GM12878 (cell line): Measurements from ENCODE around the gene LRP1B. TPM values are rescaled to one million over a fixed set of nuclear protein-coding genes. Genes with fewer than 3 reads are reported as not detected.
"Not testable (repeated sequence)": the region's sequence is repeated elsewhere in the genome, so short reads cannot be mapped to it uniquely, and the experiment has no call there.

ENCODE experiments used
- ATAC-seq: fragments of 200-7000 bp; cut with Tn5 transposase; 3 replicates; pipeline ENCODE4 v1.9.1; 2020; ENCODE audit warnings: mild to moderate bottlenecking, moderate library complexity
- BruUV-seq: library from RNA; stranded (reverse); fragments of 400-500 nt; replicated peaks from 2 replicates; lab custom pipeline; 2021; lab: Mats Ljungman, UMichigan
- CTCF ChIA-PET: fragments of 300-600 bp; sonication (Branson Sonifier 250); formaldehyde crosslinking; extraction: SDS; loops from one replicate; lab custom pipeline; 2021; ENCODE audit warnings: inconsistent platforms; lab: Yijun Ruan, JAX
- POLR2A ChIA-PET: fragments of 350-600 bp; formaldehyde crosslinking; extraction: SDS; loops from one replicate; lab custom pipeline; 2021; ENCODE audit warnings: inconsistent platforms; lab: Charles Lee
- RAD21 ChIA-PET: fragments of 300-600 bp; sonication (Branson Sonifier 250); formaldehyde crosslinking; loops from one replicate; lab custom pipeline; 2023; ENCODE audit warnings: antibody characterized with exemption; ENCODE audit not compliant: unreplicated experiment; lab: Charles Lee
- SMC1A ChIA-PET: fragments of 300-600 bp; sonication (Branson Sonifier 250); formaldehyde crosslinking; loops from one replicate; lab custom pipeline; 2023; ENCODE audit not compliant: unreplicated experiment, uncharacterized antibody; lab: Charles Lee
- DNase-seq: peaks from one replicate; pipeline ENCODE4 v3.0.0-alpha.2; 2011; ENCODE audit warnings: low read depth, low spot score
- FAIRE-seq: peaks from 3 replicates; lab custom pipeline; 2011; peaks lifted over from hg19 to GRCh38; lab: Jason Lieb, UNC
- H2AFZ ChIP-seq: 2 replicates; pipeline ENCODE4 v1.6.0; 2011; ENCODE audit warnings: low read depth, low read length, control low read depth; ENCODE audit not compliant: control insufficient read depth
- H3K27ac ChIP-seq: 2 replicates; pipeline ENCODE4 v1.5.1; 2011; ENCODE audit warnings: control low read depth; ENCODE audit not compliant: control insufficient read depth, insufficient read depth
- H3K27me3 ChIP-seq, 2 experiments: replicated peaks in 1 of 2; 2 replicates each; pipeline versions ENCODE4 v1.6.0 to v1.6.1; 2011; ENCODE audit warnings: low read length in 1 of 2; ENCODE audit not compliant: control insufficient read depth in 2 of 2, insufficient read depth in 2 of 2
- H3K36me3 ChIP-seq, 2 experiments: 2 replicates each; pipeline ENCODE4 v1.5.1; 2011; ENCODE audit warnings: low read length in 1 of 2; ENCODE audit not compliant: control insufficient read depth in 2 of 2, insufficient read depth in 2 of 2
- H3K4me1 ChIP-seq: 2 replicates; pipeline ENCODE4 v1.6.1; 2011; ENCODE audit warnings: mild to moderate bottlenecking, low read length, moderate library complexity, mixed read lengths; ENCODE audit not compliant: control insufficient read depth, insufficient read depth
- H3K4me2 ChIP-seq: 2 replicates; pipeline ENCODE4 v1.6.0; 2011; ENCODE audit warnings: control low read depth; ENCODE audit not compliant: control insufficient read depth, insufficient read depth
- H3K4me3 ChIP-seq: fragments of 200-600 bp; sonication (generic); 2 replicates; pipeline ENCODE4 v1.5.1; 2016
- H3K79me2 ChIP-seq: 2 replicates; pipeline ENCODE4 v1.6.0; 2011; ENCODE audit warnings: low read length; ENCODE audit not compliant: control insufficient read depth, insufficient read depth
- H3K9ac ChIP-seq: 2 replicates; pipeline ENCODE4 v1.8.0; 2011; ENCODE audit warnings: low read length, control low read depth, mixed read lengths; ENCODE audit not compliant: control insufficient read depth, insufficient read depth
- H3K9me3 ChIP-seq: replicated peaks from 3 replicates; pipeline ENCODE4 v1.5.1; 2011; ENCODE audit warnings: mild to moderate bottlenecking, low read length; ENCODE audit not compliant: control insufficient read depth, insufficient read depth
- H4K20me1 ChIP-seq: 2 replicates; pipeline ENCODE4 v1.6.0; 2011; ENCODE audit not compliant: control insufficient read depth, insufficient read depth
- ASH2L ChIP-seq: fragments of 300-600, 200-600 bp; sonication (generic); IDR thresholded peaks from 2 replicates; pipeline ENCODE4 v1.6.1; 2017; ENCODE audit warnings: low read depth, mild to moderate bottlenecking, borderline replicate concordance
- EED ChIP-seq: sonication (generic); IDR thresholded peaks from 2 replicates; pipeline ENCODE4 v1.6.1; 2016; ENCODE audit warnings: antibody characterized with exemption, low read depth
- HCFC1 ChIP-seq: fragments of 150-350 bp; IDR thresholded peaks from 2 replicates; pipeline ENCODE4 v1.6.1; 2014; ENCODE audit warnings: low read length
- MYC ChIP-seq: IDR thresholded peaks from 2 replicates; pipeline ENCODE4 v1.6.1; 2011; ENCODE audit warnings: mild to moderate bottlenecking, low read length, moderate library complexity, inconsistent platforms; ENCODE audit not compliant: insufficient read depth, insufficient replicate concordance, insufficient read length, severe bottlenecking
- PAX5 ChIP-seq: IDR thresholded peaks from 2 replicates; pipeline ENCODE4 v1.6.1; 2011; ENCODE audit warnings: low read depth, low read length, borderline replicate concordance
- SMC3 ChIP-seq: IDR thresholded peaks from 2 replicates; pipeline ENCODE4 v1.6.1; 2011; ENCODE audit warnings: low read length, improper control_type of control experiment, borderline replicate concordance
- ZNF274 ChIP-seq: IDR thresholded peaks from one replicate; pipeline ENCODE4 v1.8.0; 2011; ENCODE audit not compliant: insufficient read length, insufficient read depth
- WGBS: methylation state at CpG from one replicate; pipeline ENCODE4 v1.1.6; 2016; ENCODE audit warnings: low lambda C conversion rate; ENCODE audit not compliant: insufficient replicate concordance, insufficient coverage; ENCODE audit errors: missing lambda C conversion rate; 5-methylcytosine and 5-hydroxymethylcytosine counted together
- in situ Hi-C: fragments of 300-500 bp; cut with MboI; formaldehyde crosslinking; loops from 9 replicates; pipeline ENCODE4 v1.14.3; 2018; ENCODE audit warnings: mixed read lengths
- intact Hi-C: fragments of 100-400 bp; cut with micrococcal nuclease; formaldehyde crosslinking; loops from one replicate; pipeline ENCODE4 v1.14.2; 2022; ENCODE audit not compliant: unreplicated experiment
- polyA plus RNA-seq, 11 experiments: library from polyadenylated mRNA; depleted of rRNA in 4 of 11; unstranded in 6 of 11; stranded (reverse) in 5 of 11; fragments of >200 nt; fragmentation: Nextera tagmentation in 4 of 11; fragmentation: Illumina TruSeq in 1 of 11; extraction: Ambion mirVana in 4 of 11; extraction: Trizol in 1 of 11; gene quantifications; 1 replicate in 1 of 11; 2 replicates in 10 of 11; pipeline versions ENCODE4 v1.2.1 to v1.2.3, GENCODE V29; 2011 to 2016; ENCODE audit warnings: inconsistent platforms in 2 of 11, missing spikeins in 2 of 11, low read depth in 1 of 11
- total RNA-seq, 4 experiments: library from RNA; depleted of rRNA in 3 of 4; stranded (reverse); fragments of >200 nt in 3 of 4; fragmentation: Illumina TruSeq in 1 of 4; extraction: Trizol in 1 of 4; gene quantifications; 2 replicates each; pipeline versions ENCODE4 v1.2.1 to v1.2.3, GENCODE V29; 2013 to 2021
- TF ChIP-seq, protein P1 (sequence below): fragments of 450-650 bp; formaldehyde crosslinking; IDR thresholded peaks from 2 replicates; pipeline ENCODE4 v1.5.0; 2022; ENCODE audit warnings: mild to moderate bottlenecking, missing genetic modification characterization
- TF ChIP-seq, protein P2 (sequence below): IDR thresholded peaks from 2 replicates; pipeline ENCODE4 v1.6.1; 2011; ENCODE audit warnings: borderline replicate concordance, low read depth, mild to moderate bottlenecking, moderate library complexity, mixed read lengths, low read length; ENCODE audit not compliant: insufficient read depth; ENCODE audit errors: extremely low read length

Gene LRP1B
- total and polyA plus RNA-seq, 10 of the 15 experiments (the other 5 are each of a cell fraction or from before 2014, with no cell fraction given), result under 0.01 to 0.06 (median 0.03) TPM; not detected in 5

DNA sequence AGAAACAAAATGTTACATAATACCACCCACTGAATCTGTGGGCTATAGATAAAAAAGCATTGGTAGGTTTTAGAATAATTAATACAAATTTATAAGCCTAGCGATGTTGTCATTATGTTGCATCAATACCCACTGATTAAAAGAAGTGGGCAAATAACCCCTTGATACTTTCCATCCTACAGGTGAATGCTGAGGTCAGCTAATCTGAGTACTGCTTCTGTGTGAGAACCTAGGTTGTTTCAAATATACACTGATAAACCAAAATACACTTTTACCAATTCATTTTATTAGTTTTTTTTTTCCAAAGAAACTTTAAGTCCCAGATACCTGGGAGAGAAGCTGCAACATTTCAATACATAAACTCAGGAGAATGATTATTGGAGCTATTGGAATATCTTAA, 948.6 kb downstream of the LRP1B start (continued):
- no peak for TF ChIP-seq ASH2L
- no peak for TF ChIP-seq EED
- TF ChIP-seq PAX5, result no peak
- TF ChIP-seq MYC, result no peak
- TF ChIP-seq HCFC1, result no peak
- TF ChIP-seq SMC3, result no peak
- TF ChIP-seq, protein P1, sequence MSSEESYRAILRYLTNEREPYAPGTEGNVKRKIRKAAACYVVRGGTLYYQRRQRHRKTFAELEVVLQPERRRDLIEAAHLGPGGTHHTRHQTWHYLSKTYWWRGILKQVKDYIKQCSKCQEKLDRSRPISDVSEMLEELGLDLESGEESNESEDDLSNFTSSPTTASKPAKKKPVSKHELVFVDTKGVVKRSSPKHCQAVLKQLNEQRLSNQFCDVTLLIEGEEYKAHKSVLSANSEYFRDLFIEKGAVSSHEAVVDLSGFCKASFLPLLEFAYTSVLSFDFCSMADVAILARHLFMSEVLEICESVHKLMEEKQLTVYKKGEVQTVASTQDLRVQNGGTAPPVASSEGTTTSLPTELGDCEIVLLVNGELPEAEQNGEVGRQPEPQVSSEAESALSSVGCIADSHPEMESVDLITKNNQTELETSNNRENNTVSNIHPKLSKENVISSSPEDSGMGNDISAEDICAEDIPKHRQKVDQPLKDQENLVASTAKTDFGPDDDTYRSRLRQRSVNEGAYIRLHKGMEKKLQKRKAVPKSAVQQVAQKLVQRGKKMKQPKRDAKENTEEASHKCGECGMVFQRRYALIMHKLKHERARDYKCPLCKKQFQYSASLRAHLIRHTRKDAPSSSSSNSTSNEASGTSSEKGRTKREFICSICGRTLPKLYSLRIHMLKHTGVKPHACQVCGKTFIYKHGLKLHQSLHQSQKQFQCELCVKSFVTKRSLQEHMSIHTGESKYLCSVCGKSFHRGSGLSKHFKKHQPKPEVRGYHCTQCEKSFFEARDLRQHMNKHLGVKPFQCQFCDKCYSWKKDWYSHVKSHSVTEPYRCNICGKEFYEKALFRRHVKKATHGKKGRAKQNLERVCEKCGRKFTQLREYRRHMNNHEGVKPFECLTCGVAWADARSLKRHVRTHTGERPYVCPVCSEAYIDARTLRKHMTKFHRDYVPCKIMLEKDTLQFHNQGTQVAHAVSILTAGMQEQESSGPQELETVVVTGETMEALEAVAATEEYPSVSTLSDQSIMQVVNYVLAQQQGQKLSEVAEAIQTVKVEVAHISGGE (CRISPR knock-in tag), result no peak
- TF ChIP-seq, protein P2, sequence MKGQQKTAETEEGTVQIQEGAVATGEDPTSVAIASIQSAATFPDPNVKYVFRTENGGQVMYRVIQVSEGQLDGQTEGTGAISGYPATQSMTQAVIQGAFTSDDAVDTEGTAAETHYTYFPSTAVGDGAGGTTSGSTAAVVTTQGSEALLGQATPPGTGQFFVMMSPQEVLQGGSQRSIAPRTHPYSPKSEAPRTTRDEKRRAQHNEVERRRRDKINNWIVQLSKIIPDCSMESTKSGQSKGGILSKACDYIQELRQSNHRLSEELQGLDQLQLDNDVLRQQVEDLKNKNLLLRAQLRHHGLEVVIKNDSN, result no peak
- TF ChIP-seq ZNF274, result no peak

DNA sequence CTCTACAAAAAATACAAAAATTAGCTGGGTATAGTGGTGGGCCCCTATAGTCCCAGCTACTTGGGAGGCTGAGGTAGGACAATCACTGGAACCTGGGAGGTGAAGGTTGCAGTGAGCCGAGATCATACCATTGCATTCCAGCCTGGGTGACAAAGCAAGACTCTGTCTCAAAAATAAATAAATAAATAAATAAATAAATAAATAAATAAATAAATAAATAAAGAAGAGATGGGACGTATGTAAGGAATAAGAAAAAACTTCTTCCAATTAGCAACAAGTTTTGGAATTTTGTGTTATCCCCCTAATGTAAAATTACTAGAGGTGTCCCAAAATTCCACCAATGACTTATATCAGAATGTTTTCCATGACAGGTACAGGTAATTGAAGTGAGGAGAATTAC, 961.7 kb downstream of the LRP1B start:
- DNase-seq, FAIRE-seq, BruUV-seq, H3K9me3 ChIP-seq, H3K36me3 ChIP-seq, RAD21 ChIA-PET, H3K27me3 ChIP-seq, H3K4me2 ChIP-seq, H3K4me3 ChIP-seq, H3K79me2 ChIP-seq, SMC1A ChIA-PET, H3K4me1 ChIP-seq, H3K27ac ChIP-seq, H4K20me1 ChIP-seq, ATAC-seq, in situ Hi-C loops, H2AFZ ChIP-seq, CTCF ChIA-PET, POLR2A ChIA-PET, intact Hi-C loops, H3K9ac ChIP-seq: not testable (repeated sequence)
- 44% methylated on average over 2 of the region's 2 CpGs for WGBS
